ENCODE data around the gene POLD3.

DNA sequence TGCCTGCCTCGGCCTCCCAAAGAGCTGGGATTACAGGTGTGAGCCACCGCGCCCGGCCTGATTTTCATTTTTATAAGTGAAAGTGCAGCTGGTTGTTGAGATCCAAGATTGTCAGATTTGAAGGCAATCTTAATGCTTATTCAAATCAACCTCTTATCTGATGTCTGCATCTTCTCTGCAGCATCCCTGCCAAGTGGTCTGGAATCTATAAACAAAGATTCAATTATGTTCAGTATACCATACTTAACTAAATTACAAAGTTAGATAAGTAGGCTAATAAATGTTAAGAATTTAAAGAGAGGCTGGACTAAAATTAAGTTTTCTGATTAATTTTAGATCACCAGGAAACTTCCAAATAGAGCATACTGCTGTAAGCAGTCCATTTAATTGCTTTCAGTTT, 53.8 kb downstream of the POLD3 start:
- no peak for TF ChIP-seq SMC3 (IDR thresholded peaks at IDR 0.05)
- TF ChIP-seq, protein P1, sequence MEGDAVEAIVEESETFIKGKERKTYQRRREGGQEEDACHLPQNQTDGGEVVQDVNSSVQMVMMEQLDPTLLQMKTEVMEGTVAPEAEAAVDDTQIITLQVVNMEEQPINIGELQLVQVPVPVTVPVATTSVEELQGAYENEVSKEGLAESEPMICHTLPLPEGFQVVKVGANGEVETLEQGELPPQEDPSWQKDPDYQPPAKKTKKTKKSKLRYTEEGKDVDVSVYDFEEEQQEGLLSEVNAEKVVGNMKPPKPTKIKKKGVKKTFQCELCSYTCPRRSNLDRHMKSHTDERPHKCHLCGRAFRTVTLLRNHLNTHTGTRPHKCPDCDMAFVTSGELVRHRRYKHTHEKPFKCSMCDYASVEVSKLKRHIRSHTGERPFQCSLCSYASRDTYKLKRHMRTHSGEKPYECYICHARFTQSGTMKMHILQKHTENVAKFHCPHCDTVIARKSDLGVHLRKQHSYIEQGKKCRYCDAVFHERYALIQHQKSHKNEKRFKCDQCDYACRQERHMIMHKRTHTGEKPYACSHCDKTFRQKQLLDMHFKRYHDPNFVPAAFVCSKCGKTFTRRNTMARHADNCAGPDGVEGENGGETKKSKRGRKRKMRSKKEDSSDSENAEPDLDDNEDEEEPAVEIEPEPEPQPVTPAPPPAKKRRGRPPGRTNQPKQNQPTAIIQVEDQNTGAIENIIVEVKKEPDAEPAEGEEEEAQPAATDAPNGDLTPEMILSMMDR (IDR thresholded peaks at IDR 0.05), result no peak
- TF ChIP-seq CHD2 (IDR thresholded peaks at IDR 0.05; ENCODE audit: low read length, partially characterized antibody), result no peak
- no peak for TF ChIP-seq POLR2A (IDR thresholded peaks at IDR 0.05; ENCODE audit: low read length)
- TF ChIP-seq JUN (IDR thresholded peaks at IDR 0.05), result no peak
- no peak for TF ChIP-seq SREBF2 (IDR thresholded peaks at IDR 0.05)
- no peak for TF ChIP-seq POLR2AphosphoS2 (conservative IDR thresholded peaks at IDR 0.05; ENCODE audit: low read length)
- TF ChIP-seq HOXA7 (CRISPR knock-in tag; IDR thresholded peaks at IDR 0.05), result no peak
- no peak for TF ChIP-seq CEBPB (IDR thresholded peaks at IDR 0.05)

All from A549 (cell line).